HG03045 (cell line): Measurements from ENCODE around the gene CYP2B6.
"Not testable (repeated sequence)": the region's sequence is repeated elsewhere in the genome, so short reads cannot be mapped to it uniquely, and the experiment has no call there.

Experiments used
- ATAC-seq: cut with Tn5 transposase; IDR thresholded peaks from one replicate; pipeline ENCODE4 v1.9.1; 2021; ENCODE audit warnings: mild to moderate bottlenecking, moderate library complexity; ENCODE audit not compliant: unreplicated experiment

The CYP2B6 gene

GRCh38 chr19:41030651-41031050, 39.6 kb downstream of the CYP2B6 start:
- no peak for ATAC-seq

GRCh38 chr19:41031916-41032315, 40.8 kb downstream of the CYP2B6 start:
- ATAC-seq: no peak

- not testable (repeated sequence) for ATAC-seq
These were observed 42.2 kb downstream of the CYP2B6 start for GRCh38 chr19:41033324-41033723.

- no peak for ATAC-seq
These were observed 48.7 kb downstream of the CYP2B6 start for GRCh38 chr19:41039806-41040205.

GRCh38 chr19:41045095-41045494, 54.0 kb downstream of the CYP2B6 start:
- ATAC-seq: not testable (repeated sequence)

GRCh38 chr19:41050426-41050825, 59.3 kb downstream of the CYP2B6 start:
- ATAC-seq: no peak

GRCh38 chr19:41052162-41052561, 61.1 kb downstream of the CYP2B6 start:
- ATAC-seq: not testable (repeated sequence)

GRCh38 chr19:41053331-41053730, 62.2 kb downstream of the CYP2B6 start:
- ATAC-seq: not testable (repeated sequence)

GRCh38 chr19:41064974-41065569, 74.0 kb downstream of the CYP2B6 start:
- no peak for ATAC-seq
